Natural killer cell (primary cell): ENCODE results near the gene S1PR2. TPM values are rescaled to one million over a fixed set of nuclear protein-coding genes. Genes with fewer than 3 reads are reported as not detected.
A peak's percentile ranks its signal among the peaks of the same experiment; 100 is the strongest.

ENCODE experiments used
- ATAC-seq, 3 donors: fragments of 150-1000 bp in 2 of 3; fragments of 200-7000 bp in 1 of 3; cut with Tn5 transposase; 1 replicate in 1 of 3; 2 replicates in 2 of 3; pipeline ENCODE4 v1.10.0; 2021; ENCODE audit warnings: mild to moderate bottlenecking in 2 of 3, moderate library complexity in 2 of 3
- DNase-seq, 2 donors: peaks; one replicate each; pipeline versions ENCODE4 v3.0.0 to v3.0.0-alpha.2; 2013 to 2021; ENCODE audit warnings: mixed read lengths in 1 of 2
- H3K27ac ChIP-seq: one replicate; pipeline ENCODE4 v1.5.1; 2013; ENCODE audit warnings: mild to moderate bottlenecking, low read length
- H3K27me3 ChIP-seq: one replicate; pipeline ENCODE4 v1.6.1; 2013; ENCODE audit warnings: low read length; ENCODE audit not compliant: control insufficient read depth, insufficient read depth
- H3K36me3 ChIP-seq: one replicate; pipeline ENCODE4 v1.6.1; 2013; ENCODE audit warnings: low read length; ENCODE audit not compliant: control insufficient read depth, insufficient read depth
- H3K4me1 ChIP-seq: one replicate; pipeline ENCODE4 v1.6.1; 2013; ENCODE audit warnings: low read length; ENCODE audit not compliant: control insufficient read depth, insufficient read depth
- H3K4me3 ChIP-seq: one replicate; pipeline ENCODE4 v1.5.1; 2013; ENCODE audit warnings: low read length
- H3K9me3 ChIP-seq: one replicate; pipeline ENCODE4 v1.6.1; 2013; ENCODE audit warnings: low read length; ENCODE audit not compliant: control insufficient read depth, insufficient read depth
- H3K27ac Mint-ChIP-seq, 2 donors: one replicate each; pipeline ENCODE4 v1.8.0; 2022; ENCODE audit warnings: mild to moderate bottlenecking in 2 of 2, mixed read lengths in 2 of 2, moderate library complexity in 1 of 2
- H3K27me3 Mint-ChIP-seq, 2 donors: one replicate each; pipeline ENCODE4 v1.8.0; 2022; ENCODE audit warnings: low read depth in 2 of 2, mixed read lengths in 2 of 2
- H3K36me3 Mint-ChIP-seq: one replicate; pipeline ENCODE4 v1.8.0; 2022; ENCODE audit warnings: mixed read lengths
- H3K4me1 Mint-ChIP-seq, 2 donors: one replicate each; pipeline ENCODE4 v1.8.0; 2022; ENCODE audit warnings: mixed read lengths in 2 of 2
- H3K4me3 Mint-ChIP-seq: one replicate; pipeline ENCODE4 v1.8.0; 2022; ENCODE audit warnings: mild to moderate bottlenecking, moderate library complexity, mixed read lengths
- H3K9me3 Mint-ChIP-seq, 2 donors: one replicate each; pipeline ENCODE4 v1.8.0; 2022; ENCODE audit warnings: mixed read lengths in 2 of 2
- CTCF ChIP-seq: fragments of 200-600 bp; IDR thresholded peaks from one replicate; pipeline ENCODE4 v1.8.0; 2022; ENCODE audit warnings: antibody characterized with exemption
- WGBS: methylation state at CpG from one replicate; pipeline ENCODE4 v1.1.7; 2013; ENCODE audit warnings: missing lambda C conversion rate; ENCODE audit not compliant: insufficient coverage; 5-methylcytosine and 5-hydroxymethylcytosine counted together
- intact Hi-C: fragments of 100-400 bp; cut with micrococcal nuclease; formaldehyde crosslinking; loops from one replicate; pipeline ENCODE4 v1.14.2; 2022
- total RNA-seq, 4 donors: library from RNA; stranded (reverse); fragments of 120-200 nt in 1 of 4; gene quantifications; one replicate each; pipeline versions ENCODE4 v1.2.3 to v1.2.4, GENCODE V29; 2013 to 2022

Gene S1PR2
- total RNA-seq, 3 donors from 2014 or later (not counting 1 experiment from before 2014, with no cell fraction given), result 6.8 to 12.6 (median 9.5) TPM

DNA sequence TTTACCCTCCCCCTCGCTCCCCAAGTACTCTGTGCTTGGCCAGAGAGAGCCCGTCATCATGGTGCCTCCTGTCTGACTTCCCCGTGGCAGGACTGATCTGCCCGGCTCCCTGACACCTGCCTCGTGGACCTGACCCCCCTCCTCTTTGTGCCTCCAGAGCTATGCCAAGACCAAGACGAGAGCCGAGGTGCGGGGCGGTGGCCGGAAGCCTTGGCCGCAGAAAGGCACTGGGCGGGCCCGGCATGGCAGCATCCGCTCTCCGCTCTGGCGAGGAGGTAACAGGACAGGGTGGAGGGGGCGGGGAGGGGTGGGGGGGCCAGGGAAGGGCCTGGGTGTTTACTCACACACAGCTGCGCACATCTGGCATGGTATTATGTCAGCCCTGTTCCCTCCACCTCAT is 25.4 kb upstream of the S1PR2 start:
- H3K4me3 ChIP-seq, result no peak overlapping the region
- H3K27ac ChIP-seq, result no peak overlapping the region
- H3K36me3 ChIP-seq, result peaks cover 36% of the 10 kb centered on the region
- no peaks in the 10 kb centered on the region for H3K27me3 ChIP-seq
- intact Hi-C loops, result no loop called here
- Mint-ChIP-seq H3K27ac (no peak overlapping the region), H3K27me3 (no peaks in the 10 kb centered on the region), H3K36me3 (peaks cover 9% of the 10 kb centered on the region), H3K9me3 (no peaks in the 10 kb centered on the region), H3K4me3 (no peak overlapping the region), H3K4me1 (peaks cover 0 to 29% of the 10 kb centered on the region in 2 donors)
- DNase-seq, result no peak
- 96% methylated on average over 12 of the region's 18 CpGs for WGBS
- no peak for TF ChIP-seq CTCF
- no peaks in the 10 kb centered on the region for H3K9me3 ChIP-seq
- H3K4me1 ChIP-seq, result peaks cover 14% of the 10 kb centered on the region
- ATAC-seq, result no peak

DNA sequence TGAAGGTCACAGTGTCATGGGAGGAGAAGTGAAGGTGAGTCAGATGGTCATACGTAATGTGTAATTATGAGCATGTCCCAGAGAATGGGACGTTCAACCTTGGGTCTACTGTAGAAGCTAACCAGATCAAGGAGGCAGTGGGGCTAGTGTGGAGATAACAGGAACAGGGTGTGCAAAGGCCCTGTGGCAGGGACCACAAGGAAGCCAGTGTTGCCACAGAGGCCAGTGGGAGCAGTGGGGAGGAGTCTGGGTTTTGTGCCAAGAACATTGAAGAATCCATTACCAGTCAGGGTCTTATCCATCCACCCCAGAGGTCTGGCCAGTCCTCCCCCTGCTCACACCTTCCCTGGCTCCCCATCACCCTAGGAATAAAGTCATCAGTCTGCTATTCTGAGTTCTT is 24.2 kb upstream of the S1PR2 start:
- DNase-seq (no peak), ATAC-seq (no peak)
- WGBS, result 91% methylated on average over 2 of the region's 2 CpGs
- H3K9me3 ChIP-seq, result no peaks in the 10 kb centered on the region
- Mint-ChIP-seq H3K36me3 (peaks cover 9% of the 10 kb centered on the region), H3K27ac (peak overlapping the region in 1 of 2 donors; percentile 28), H3K27me3 (no peaks in the 10 kb centered on the region), H3K4me1 (peaks cover 0 to 30% of the 10 kb centered on the region in 2 donors), H3K4me3 (no peak overlapping the region), H3K9me3 (no peaks in the 10 kb centered on the region)
- no peak overlapping the region for H3K4me3 ChIP-seq
- H3K27ac ChIP-seq, result no peak overlapping the region
- intact Hi-C loops, result no loop called here
- no peaks in the 10 kb centered on the region for H3K27me3 ChIP-seq
- no peak for TF ChIP-seq CTCF
- H3K36me3 ChIP-seq, result peaks cover 36% of the 10 kb centered on the region
- peaks cover 18% of the 10 kb centered on the region for H3K4me1 ChIP-seq

GRCh38 chr19:10254244-10254643 is 23.1 kb upstream of the S1PR2 start:
- H3K4me3 Mint-ChIP-seq, result no peak overlapping the region
- no peaks in the 10 kb centered on the region for H3K27me3 Mint-ChIP-seq
- no peak overlapping the region for H3K27ac Mint-ChIP-seq
- H3K36me3 Mint-ChIP-seq, result peaks cover 9% of the 10 kb centered on the region
- peaks cover 36% of the 10 kb centered on the region for H3K36me3 ChIP-seq
- H3K9me3 Mint-ChIP-seq, result no peaks in the 10 kb centered on the region
- no peak for TF ChIP-seq CTCF
- 96% methylated on average over 3 of the region's 3 CpGs for WGBS
- H3K27ac ChIP-seq, result no peak overlapping the region
- no peaks in the 10 kb centered on the region for H3K27me3 ChIP-seq
- H3K4me1 Mint-ChIP-seq, result peaks cover 0 to 33% of the 10 kb centered on the region in 2 donors
- intact Hi-C loops, result loop anchor here (5.0 kb wide), 1 partner anchor 137 kb away; the partner anchor contains the start of gene EIF3G
- DNase-seq (no peak), ATAC-seq (no peak)
- H3K4me1 ChIP-seq, result peaks cover 23% of the 10 kb centered on the region
- no peak overlapping the region for H3K4me3 ChIP-seq
- no peaks in the 10 kb centered on the region for H3K9me3 ChIP-seq

- 34% methylated on average over 8 of the region's 8 CpGs for WGBS
- Histone ChIP-seq H3K27me3 (no peaks in the 10 kb centered on the region), H3K36me3 (peaks cover 24% of the 10 kb centered on the region), H3K4me3 (peak overlapping the region; percentile 96), H3K9me3 (no peaks in the 10 kb centered on the region), H3K4me1 (peaks cover 20% of the 10 kb centered on the region), H3K27ac (no peak overlapping the region)
- Mint-ChIP-seq H3K36me3 (peaks cover 8% of the 10 kb centered on the region), H3K4me1 (peaks cover 0 to 33% of the 10 kb centered on the region in 2 donors), H3K4me3 (peak overlapping the region; percentile 95), H3K27me3 (no peaks in the 10 kb centered on the region), H3K27ac (peak overlapping the region; percentile 90 to 93), H3K9me3 (no peaks in the 10 kb centered on the region)
- DNase-seq (no peak), ATAC-seq (no peak)
- TF ChIP-seq CTCF, result no peak
- intact Hi-C loops, result loop anchor here (5.0 kb wide), 1 partner anchor 135 kb away; the partner anchor contains the start of gene EIF3G
These were observed 21.6 kb upstream of the S1PR2 start for GRCh38 chr19:10252707-10253106.
